GM23338 (cell line): ENCODE measurements around the gene TLCD3A. TPM values are rescaled to one million over a fixed set of nuclear protein-coding genes. Genes with fewer than 3 reads are reported as not detected.

Experiments
- ATAC-seq: fragments of 200-7000 bp; cut with Tn5 transposase; 3 replicates; pipeline ENCODE4 v1.9.1; 2020
- DNase-seq: peaks from one replicate; pipeline ENCODE4 v3.0.0-alpha.2; 2015; ENCODE audit warnings: low spot score
- H2AFZ ChIP-seq: fragments of 200-600 bp; sonication (generic); 2 replicates; pipeline ENCODE4 v1.8.0; 2016; ENCODE audit warnings: antibody characterized with exemption, mild to moderate bottlenecking, moderate library complexity
- H3F3A ChIP-seq: fragments of 200-600 bp; sonication (generic); replicated peaks from 2 replicates; pipeline ENCODE4 v1.8.0; 2017; ENCODE audit warnings: antibody characterized with exemption, mixed run types, low read depth
- H3K27ac ChIP-seq: fragments of 200-600 bp; sonication (generic); 2 replicates; pipeline ENCODE4 v1.6.1; 2016; ENCODE audit warnings: low read depth
- H3K27me3 ChIP-seq: fragments of 200-600 bp; sonication (generic); 2 replicates; pipeline ENCODE4 v1.8.0; 2016; ENCODE audit warnings: mild to moderate bottlenecking, mixed run types, moderate library complexity; ENCODE audit not compliant: insufficient read depth
- H3K36me3 ChIP-seq: fragments of 200-600 bp; sonication (generic); 2 replicates; pipeline ENCODE4 v1.8.0; 2016; ENCODE audit warnings: mild to moderate bottlenecking; ENCODE audit not compliant: insufficient read depth
- H3K4me1 ChIP-seq: fragments of 200-600 bp; sonication (generic); 2 replicates; pipeline ENCODE4 v1.8.0; 2016; ENCODE audit warnings: mild to moderate bottlenecking, moderate library complexity; ENCODE audit not compliant: insufficient read depth
- H3K4me2 ChIP-seq: fragments of 200-600 bp; sonication (generic); 2 replicates; pipeline ENCODE4 v1.7.1; 2017; ENCODE audit warnings: mixed run types
- H3K4me3 ChIP-seq: fragments of 200-600 bp; sonication (generic); 2 replicates; pipeline ENCODE4 v1.6.1; 2016; ENCODE audit warnings: mixed run types
- H3K79me2 ChIP-seq: fragments of 200-600 bp; sonication (generic); replicated peaks from 2 replicates; pipeline ENCODE4 v1.8.0; 2017; ENCODE audit warnings: mild to moderate bottlenecking; ENCODE audit not compliant: insufficient read depth
- H3K9me2 ChIP-seq: fragments of 200-600 bp; sonication (generic); 2 replicates; pipeline ENCODE4 v1.8.0; 2017; ENCODE audit not compliant: insufficient read depth
- H4K20me1 ChIP-seq: fragments of 200-600 bp; sonication (generic); replicated peaks from 2 replicates; pipeline ENCODE4 v1.8.0; 2017; ENCODE audit warnings: mild to moderate bottlenecking; ENCODE audit not compliant: insufficient read depth
- H3K27ac Mint-ChIP-seq: 2 replicates; pipeline ENCODE4 v1.8.0; 2020; ENCODE audit warnings: inconsistent platforms, mild to moderate bottlenecking, moderate library complexity, mixed read lengths
- H3K27me3 Mint-ChIP-seq: 3 replicates; pipeline ENCODE4 v1.8.0; 2022; ENCODE audit warnings: low read depth, mild to moderate bottlenecking, moderate library complexity, mixed read lengths, inconsistent platforms; ENCODE audit not compliant: insufficient read depth, poor library complexity
- H3K36me3 Mint-ChIP-seq: 3 replicates; pipeline ENCODE4 v1.8.0; 2021; ENCODE audit warnings: low read depth, mild to moderate bottlenecking, inconsistent platforms, moderate library complexity, mixed read lengths
- H3K4me1 Mint-ChIP-seq: 3 replicates; pipeline ENCODE4 v1.8.0; 2020; ENCODE audit warnings: mild to moderate bottlenecking, inconsistent platforms, mixed read lengths
- H3K4me3 Mint-ChIP-seq: 3 replicates; pipeline ENCODE4 v1.8.0; 2021; ENCODE audit warnings: moderate library complexity, mild to moderate bottlenecking, inconsistent platforms, mixed read lengths
- H3K9me3 Mint-ChIP-seq: 3 replicates; pipeline ENCODE4 v1.8.0; 2020; ENCODE audit warnings: moderate library complexity, mild to moderate bottlenecking, inconsistent platforms, mixed read lengths
- CREB1 ChIP-seq: fragments of 250-450 bp; sonication (Bioruptor Pico); IDR thresholded peaks from 2 replicates; pipeline ENCODE4 v1.5.0; 2020; ENCODE audit warnings: low read depth, mild to moderate bottlenecking, moderate library complexity
- EZH2 ChIP-seq: fragments of 200-600 bp; sonication (generic); IDR thresholded peaks from one replicate; pipeline ENCODE4 v1.8.0; 2017; ENCODE audit warnings: antibody characterized with exemption, mild to moderate bottlenecking, low read depth; ENCODE audit not compliant: unreplicated experiment
- EZH2phosphoT487 ChIP-seq: fragments of 200-600 bp; sonication (generic); IDR thresholded peaks from one replicate; pipeline ENCODE4 v1.8.1; 2018; ENCODE audit warnings: antibody characterized with exemption; ENCODE audit not compliant: unreplicated experiment
- NANOG ChIP-seq: IDR thresholded peaks from 2 replicates; pipeline ENCODE4 v1.6.1; 2016; ENCODE audit warnings: antibody characterized with exemption, borderline replicate concordance
- ZNF331 ChIP-seq: fragments of 250-450 bp; sonication (Bioruptor Pico); IDR thresholded peaks from 2 replicates; pipeline ENCODE4 v1.5.0; 2020; ENCODE audit warnings: low read depth, mild to moderate bottlenecking, moderate library complexity
- polyA plus RNA-seq: library from polyadenylated mRNA; unstranded; fragments of >200 nt; fragmentation: Nextera tagmentation; extraction: Ambion mirVana; gene quantifications from 2 replicates; pipeline ENCODE4 v1.2.1, GENCODE V29; 2016
- total RNA-seq: library from RNA; depleted of rRNA; stranded (reverse); fragments of >200 nt; shearing (Covaris generic); gene quantifications from 2 replicates; pipeline ENCODE4 v1.2.3, GENCODE V29; 2014
- TF ChIP-seq, protein P1 (sequence below): fragments of 250-450 bp; sonication (Bioruptor Pico); IDR thresholded peaks from 2 replicates; pipeline ENCODE4 v1.5.0; 2020; ENCODE audit warnings: mild to moderate bottlenecking, moderate library complexity
- TF ChIP-seq, protein P2 (sequence below), 2 experiments: fragments of 200-600 bp in 1 of 2; sonication (generic) in 1 of 2; conservative IDR thresholded peaks; 2 replicates each; pipeline versions ENCODE4 v1.5.1 to v1.6.1; 2016 to 2017; ENCODE audit warnings: antibody characterized with exemption in 2 of 2, low read depth in 2 of 2, mild to moderate bottlenecking in 2 of 2, moderate library complexity in 1 of 2
- TF ChIP-seq, protein P3 (sequence below): IDR thresholded peaks from one replicate; pipeline ENCODE4 v1.6.1; 2018; ENCODE audit warnings: antibody characterized with exemption; ENCODE audit not compliant: unreplicated experiment

The TLCD3A gene
- total and polyA plus RNA-seq, 2 experiments from 2014 or later = 10.3 to 21.1 TPM

DNA sequence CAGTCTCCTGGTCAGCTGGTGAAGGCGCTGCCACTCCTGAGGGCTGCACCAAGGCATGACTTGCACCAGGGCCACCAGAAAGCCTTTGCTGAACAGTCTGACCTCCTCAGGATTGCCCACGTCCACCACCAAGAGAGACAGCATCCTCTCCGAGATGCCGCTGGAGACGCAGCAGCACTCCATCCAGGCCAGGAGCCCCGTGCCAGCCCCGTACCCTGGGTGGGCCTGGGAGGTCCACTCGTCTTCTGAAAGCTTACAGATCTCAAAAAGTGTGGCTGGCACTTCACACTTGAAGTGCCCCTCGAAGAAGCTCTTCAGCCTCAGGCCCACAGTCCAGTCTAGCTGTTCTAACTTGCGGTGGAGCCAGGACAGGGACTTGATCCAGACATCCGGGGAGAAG is 13.0 kb downstream of the TLCD3A start:
- H3K4me3 ChIP-seq = no peak overlapping the region
- peaks cover 12% of the 10 kb centered on the region for H4K20me1 ChIP-seq
- H3K27me3 ChIP-seq = no peaks in the 10 kb centered on the region
- no peaks in the 10 kb centered on the region for H3K9me2 ChIP-seq
- no peak overlapping the region for H2AFZ ChIP-seq
- H3K4me1 ChIP-seq = no peaks in the 10 kb centered on the region
- H3K27me3 Mint-ChIP-seq = peaks cover 7% of the 10 kb centered on the region
- peaks cover 96% of the 10 kb centered on the region for H3K36me3 Mint-ChIP-seq
- H3F3A ChIP-seq = 0 out of 2 replicates have a peak, but pooled peaks cover 22% of the 10 kb centered on the region
- ATAC-seq (no peak), DNase-seq (no peak)
- no peak for TF ChIP-seq CREB1 (CRISPR knock-in tag)
- H3K27ac ChIP-seq = no peak overlapping the region
- H3K4me1 Mint-ChIP-seq = peaks cover 2% of the 10 kb centered on the region; the same call in 2 of the 3 replicates
- no peak overlapping the region for H3K27ac Mint-ChIP-seq
- peaks cover 24% of the 10 kb centered on the region for H3K9me3 Mint-ChIP-seq
- H3K4me2 ChIP-seq = no peak overlapping the region
- peaks cover 25% of the 10 kb centered on the region for H3K79me2 ChIP-seq
- no peak overlapping the region for H3K4me3 Mint-ChIP-seq
- H3K36me3 ChIP-seq = peaks cover 50% of the 10 kb centered on the region

DNA sequence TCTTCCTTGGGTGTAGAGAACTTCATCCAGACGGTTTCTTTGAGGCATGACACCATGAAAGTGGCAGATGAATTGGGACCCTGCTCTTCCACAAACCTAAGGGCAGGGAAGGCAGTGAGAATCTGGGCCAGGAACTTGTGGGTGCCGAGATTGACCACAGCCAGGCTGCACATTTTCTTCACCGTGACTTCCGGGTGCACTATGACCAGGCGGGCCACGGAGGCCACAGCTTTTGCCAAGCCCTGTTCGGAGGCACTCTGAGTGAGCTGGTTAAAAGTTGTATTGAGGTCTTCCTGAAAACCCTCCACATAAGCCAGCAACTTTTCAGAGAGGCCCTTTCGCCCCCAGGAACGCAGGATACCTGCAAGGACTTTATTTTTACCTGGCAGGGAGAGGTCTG is 13.8 kb downstream of the TLCD3A start:
- H3K79me2 ChIP-seq = peaks cover 32% of the 10 kb centered on the region
- H4K20me1 ChIP-seq = peaks cover 12% of the 10 kb centered on the region
- H2AFZ ChIP-seq = no peak overlapping the region
- ATAC-seq (no peak), DNase-seq (no peak)
- TF ChIP-seq CREB1 (CRISPR knock-in tag) (no peak), ZNF331 (CRISPR knock-in tag) (no peak), EZH2phosphoT487 (no peak), NANOG (no peak), EZH2 (no peak)
- TF ChIP-seq, protein P1, sequence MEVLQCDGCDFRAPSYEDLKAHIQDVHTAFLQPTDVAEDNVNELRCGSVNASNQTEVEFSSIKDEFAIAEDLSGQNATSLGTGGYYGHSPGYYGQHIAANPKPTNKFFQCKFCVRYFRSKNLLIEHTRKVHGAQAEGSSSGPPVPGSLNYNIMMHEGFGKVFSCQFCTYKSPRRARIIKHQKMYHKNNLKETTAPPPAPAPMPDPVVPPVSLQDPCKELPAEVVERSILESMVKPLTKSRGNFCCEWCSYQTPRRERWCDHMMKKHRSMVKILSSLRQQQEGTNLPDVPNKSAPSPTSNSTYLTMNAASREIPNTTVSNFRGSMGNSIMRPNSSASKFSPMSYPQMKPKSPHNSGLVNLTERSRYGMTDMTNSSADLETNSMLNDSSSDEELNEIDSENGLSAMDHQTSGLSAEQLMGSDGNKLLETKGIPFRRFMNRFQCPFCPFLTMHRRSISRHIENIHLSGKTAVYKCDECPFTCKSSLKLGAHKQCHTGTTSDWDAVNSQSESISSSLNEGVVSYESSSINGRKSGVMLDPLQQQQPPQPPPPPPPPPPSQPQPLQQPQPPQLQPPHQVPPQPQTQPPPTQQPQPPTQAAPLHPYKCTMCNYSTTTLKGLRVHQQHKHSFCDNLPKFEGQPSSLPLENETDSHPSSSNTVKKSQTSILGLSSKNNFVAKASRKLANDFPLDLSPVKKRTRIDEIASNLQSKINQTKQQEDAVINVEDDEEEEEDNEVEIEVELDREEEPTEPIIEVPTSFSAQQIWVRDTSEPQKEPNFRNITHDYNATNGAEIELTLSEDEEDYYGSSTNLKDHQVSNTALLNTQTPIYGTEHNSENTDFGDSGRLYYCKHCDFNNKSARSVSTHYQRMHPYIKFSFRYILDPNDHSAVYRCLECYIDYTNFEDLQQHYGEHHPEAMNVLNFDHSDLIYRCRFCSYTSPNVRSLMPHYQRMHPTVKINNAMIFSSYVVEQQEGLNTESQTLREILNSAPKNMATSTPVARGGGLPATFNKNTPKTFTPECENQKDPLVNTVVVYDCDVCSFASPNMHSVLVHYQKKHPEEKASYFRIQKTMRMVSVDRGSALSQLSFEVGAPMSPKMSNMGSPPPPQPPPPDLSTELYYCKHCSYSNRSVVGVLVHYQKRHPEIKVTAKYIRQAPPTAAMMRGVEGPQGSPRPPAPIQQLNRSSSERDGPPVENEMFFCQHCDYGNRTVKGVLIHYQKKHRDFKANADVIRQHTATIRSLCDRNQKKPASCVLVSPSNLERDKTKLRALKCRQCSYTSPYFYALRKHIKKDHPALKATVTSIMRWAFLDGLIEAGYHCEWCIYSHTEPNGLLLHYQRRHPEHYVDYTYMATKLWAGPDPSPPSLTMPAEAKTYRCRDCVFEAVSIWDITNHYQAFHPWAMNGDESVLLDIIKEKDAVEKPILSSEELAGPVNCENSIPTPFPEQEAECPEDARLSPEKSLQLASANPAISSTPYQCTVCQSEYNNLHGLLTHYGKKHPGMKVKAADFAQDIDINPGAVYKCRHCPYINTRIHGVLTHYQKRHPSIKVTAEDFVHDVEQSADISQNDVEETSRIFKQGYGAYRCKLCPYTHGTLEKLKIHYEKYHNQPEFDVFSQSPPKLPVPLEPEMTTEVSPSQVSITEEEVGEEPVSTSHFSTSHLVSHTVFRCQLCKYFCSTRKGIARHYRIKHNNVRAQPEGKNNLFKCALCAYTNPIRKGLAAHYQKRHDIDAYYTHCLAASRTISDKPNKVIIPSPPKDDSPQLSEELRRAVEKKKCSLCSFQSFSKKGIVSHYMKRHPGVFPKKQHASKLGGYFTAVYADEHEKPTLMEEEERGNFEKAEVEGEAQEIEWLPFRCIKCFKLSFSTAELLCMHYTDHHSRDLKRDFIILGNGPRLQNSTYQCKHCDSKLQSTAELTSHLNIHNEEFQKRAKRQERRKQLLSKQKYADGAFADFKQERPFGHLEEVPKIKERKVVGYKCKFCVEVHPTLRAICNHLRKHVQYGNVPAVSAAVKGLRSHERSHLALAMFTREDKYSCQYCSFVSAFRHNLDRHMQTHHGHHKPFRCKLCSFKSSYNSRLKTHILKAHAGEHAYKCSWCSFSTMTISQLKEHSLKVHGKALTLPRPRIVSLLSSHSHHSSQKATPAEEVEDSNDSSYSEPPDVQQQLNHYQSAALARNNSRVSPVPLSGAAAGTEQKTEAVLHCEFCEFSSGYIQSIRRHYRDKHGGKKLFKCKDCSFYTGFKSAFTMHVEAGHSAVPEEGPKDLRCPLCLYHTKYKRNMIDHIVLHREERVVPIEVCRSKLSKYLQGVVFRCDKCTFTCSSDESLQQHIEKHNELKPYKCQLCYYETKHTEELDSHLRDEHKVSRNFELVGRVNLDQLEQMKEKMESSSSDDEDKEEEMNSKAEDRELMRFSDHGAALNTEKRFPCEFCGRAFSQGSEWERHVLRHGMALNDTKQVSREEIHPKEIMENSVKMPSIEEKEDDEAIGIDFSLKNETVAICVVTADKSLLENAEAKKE (CRISPR knock-in tag) = no peak
- TF ChIP-seq, protein P2, sequence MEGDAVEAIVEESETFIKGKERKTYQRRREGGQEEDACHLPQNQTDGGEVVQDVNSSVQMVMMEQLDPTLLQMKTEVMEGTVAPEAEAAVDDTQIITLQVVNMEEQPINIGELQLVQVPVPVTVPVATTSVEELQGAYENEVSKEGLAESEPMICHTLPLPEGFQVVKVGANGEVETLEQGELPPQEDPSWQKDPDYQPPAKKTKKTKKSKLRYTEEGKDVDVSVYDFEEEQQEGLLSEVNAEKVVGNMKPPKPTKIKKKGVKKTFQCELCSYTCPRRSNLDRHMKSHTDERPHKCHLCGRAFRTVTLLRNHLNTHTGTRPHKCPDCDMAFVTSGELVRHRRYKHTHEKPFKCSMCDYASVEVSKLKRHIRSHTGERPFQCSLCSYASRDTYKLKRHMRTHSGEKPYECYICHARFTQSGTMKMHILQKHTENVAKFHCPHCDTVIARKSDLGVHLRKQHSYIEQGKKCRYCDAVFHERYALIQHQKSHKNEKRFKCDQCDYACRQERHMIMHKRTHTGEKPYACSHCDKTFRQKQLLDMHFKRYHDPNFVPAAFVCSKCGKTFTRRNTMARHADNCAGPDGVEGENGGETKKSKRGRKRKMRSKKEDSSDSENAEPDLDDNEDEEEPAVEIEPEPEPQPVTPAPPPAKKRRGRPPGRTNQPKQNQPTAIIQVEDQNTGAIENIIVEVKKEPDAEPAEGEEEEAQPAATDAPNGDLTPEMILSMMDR (conservative IDR thresholded peaks at IDR 0.05; ENCODE audit: low read depth in 2 of 2) = no peak
- TF ChIP-seq, protein P3, sequence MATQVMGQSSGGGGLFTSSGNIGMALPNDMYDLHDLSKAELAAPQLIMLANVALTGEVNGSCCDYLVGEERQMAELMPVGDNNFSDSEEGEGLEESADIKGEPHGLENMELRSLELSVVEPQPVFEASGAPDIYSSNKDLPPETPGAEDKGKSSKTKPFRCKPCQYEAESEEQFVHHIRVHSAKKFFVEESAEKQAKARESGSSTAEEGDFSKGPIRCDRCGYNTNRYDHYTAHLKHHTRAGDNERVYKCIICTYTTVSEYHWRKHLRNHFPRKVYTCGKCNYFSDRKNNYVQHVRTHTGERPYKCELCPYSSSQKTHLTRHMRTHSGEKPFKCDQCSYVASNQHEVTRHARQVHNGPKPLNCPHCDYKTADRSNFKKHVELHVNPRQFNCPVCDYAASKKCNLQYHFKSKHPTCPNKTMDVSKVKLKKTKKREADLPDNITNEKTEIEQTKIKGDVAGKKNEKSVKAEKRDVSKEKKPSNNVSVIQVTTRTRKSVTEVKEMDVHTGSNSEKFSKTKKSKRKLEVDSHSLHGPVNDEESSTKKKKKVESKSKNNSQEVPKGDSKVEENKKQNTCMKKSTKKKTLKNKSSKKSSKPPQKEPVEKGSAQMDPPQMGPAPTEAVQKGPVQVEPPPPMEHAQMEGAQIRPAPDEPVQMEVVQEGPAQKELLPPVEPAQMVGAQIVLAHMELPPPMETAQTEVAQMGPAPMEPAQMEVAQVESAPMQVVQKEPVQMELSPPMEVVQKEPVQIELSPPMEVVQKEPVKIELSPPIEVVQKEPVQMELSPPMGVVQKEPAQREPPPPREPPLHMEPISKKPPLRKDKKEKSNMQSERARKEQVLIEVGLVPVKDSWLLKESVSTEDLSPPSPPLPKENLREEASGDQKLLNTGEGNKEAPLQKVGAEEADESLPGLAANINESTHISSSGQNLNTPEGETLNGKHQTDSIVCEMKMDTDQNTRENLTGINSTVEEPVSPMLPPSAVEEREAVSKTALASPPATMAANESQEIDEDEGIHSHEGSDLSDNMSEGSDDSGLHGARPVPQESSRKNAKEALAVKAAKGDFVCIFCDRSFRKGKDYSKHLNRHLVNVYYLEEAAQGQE = no peak
- H3F3A ChIP-seq = 0 out of 2 replicates have a peak, but pooled peaks cover 18% of the 10 kb centered on the region
- no peak overlapping the region for H3K4me3 Mint-ChIP-seq
- H3K4me2 ChIP-seq = no peak overlapping the region
- peaks cover 9% of the 10 kb centered on the region for H3K4me1 Mint-ChIP-seq
- H3K36me3 ChIP-seq = peaks cover 50% of the 10 kb centered on the region
- H3K27me3 Mint-ChIP-seq = peaks cover 9% of the 10 kb centered on the region
- H3K27ac Mint-ChIP-seq = no peak overlapping the region
- peaks cover 6% of the 10 kb centered on the region; the same call in 1 of the 2 replicates for H3K4me1 ChIP-seq
- no peaks in the 10 kb centered on the region for H3K27me3 ChIP-seq
- H3K27ac ChIP-seq = no peak overlapping the region
- H3K9me2 ChIP-seq = no peaks in the 10 kb centered on the region
- no peak overlapping the region for H3K4me3 ChIP-seq
- H3K9me3 Mint-ChIP-seq = peaks cover 31% of the 10 kb centered on the region
- peaks cover 95% of the 10 kb centered on the region for H3K36me3 Mint-ChIP-seq
